GM19395 (cell line): Measurements from ENCODE around the gene NFIX.

Experiments used
- ATAC-seq: cut with Tn5 transposase; IDR thresholded peaks from one replicate; pipeline ENCODE4 v1.9.1; 2021; ENCODE audit warnings: mild to moderate bottlenecking, moderate library complexity; ENCODE audit not compliant: unreplicated experiment

The NFIX gene

GRCh38 chr19:13070425-13071140, 75.3 kb downstream of the NFIX start:
- ATAC-seq = no peak

GRCh38 chr19:13071444-13072187, 76.3 kb downstream of the NFIX start:
- no peak for ATAC-seq

- ATAC-seq = no peak
Observed at GRCh38 chr19:13072188-13072908, 77.1 kb downstream of the NFIX start.

GRCh38 chr19:13073263-13073662, 78.0 kb downstream of the NFIX start:
- ATAC-seq = no peak

- ATAC-seq = no peak
Observed at GRCh38 chr19:13074378-13074777, 79.1 kb downstream of the NFIX start.

- no peak for ATAC-seq
Observed at GRCh38 chr19:13076320-13076719, 81.0 kb downstream of the NFIX start.

GRCh38 chr19:13076787-13077186, 81.5 kb downstream of the NFIX start:
- ATAC-seq = no peak

- ATAC-seq = no peak
Observed at GRCh38 chr19:13077240-13077639, 82.0 kb downstream of the NFIX start.

GRCh38 chr19:13078381-13078780, 83.1 kb downstream of the NFIX start:
- ATAC-seq = no peak

- ATAC-seq = no peak
Observed at GRCh38 chr19:13078897-13079541, 83.7 kb downstream of the NFIX start.

GRCh38 chr19:13079542-13079986, 84.3 kb downstream of the NFIX start:
- no peak for ATAC-seq

GRCh38 chr19:13082192-13083007, 87.1 kb downstream of the NFIX start:
- ATAC-seq = no peak

- no peak for ATAC-seq
Observed at GRCh38 chr19:13083008-13083404, 87.7 kb downstream of the NFIX start.

- ATAC-seq = no peak
Observed at GRCh38 chr19:13083627-13084026, 88.4 kb downstream of the NFIX start.

GRCh38 chr19:13085666-13086065, 90.4 kb downstream of the NFIX start:
- no peak for ATAC-seq

- ATAC-seq = no peak
Observed at GRCh38 chr19:13086341-13086740, 91.1 kb downstream of the NFIX start.

GRCh38 chr19:13087295-13087694, 92.0 kb downstream of the NFIX start:
- no peak for ATAC-seq

- ATAC-seq = no peak
Observed at GRCh38 chr19:13087795-13088537, 92.7 kb downstream of the NFIX start.

- no peak for ATAC-seq
Observed at GRCh38 chr19:13089139-13089856, 94.0 kb downstream of the NFIX start.
